Measurements from ENCODE around the gene CTTN. TPM values are rescaled to one million over a fixed set of nuclear protein-coding genes. Genes with fewer than 3 reads are reported as not detected.

The CTTN gene
- total and polyA plus RNA-seq, 10 of the 15 experiments (the other 5 are each of a cell fraction or from before 2014, with no cell fraction given) = 1.1 to 37.8 (median 11.8) TPM

DNA sequence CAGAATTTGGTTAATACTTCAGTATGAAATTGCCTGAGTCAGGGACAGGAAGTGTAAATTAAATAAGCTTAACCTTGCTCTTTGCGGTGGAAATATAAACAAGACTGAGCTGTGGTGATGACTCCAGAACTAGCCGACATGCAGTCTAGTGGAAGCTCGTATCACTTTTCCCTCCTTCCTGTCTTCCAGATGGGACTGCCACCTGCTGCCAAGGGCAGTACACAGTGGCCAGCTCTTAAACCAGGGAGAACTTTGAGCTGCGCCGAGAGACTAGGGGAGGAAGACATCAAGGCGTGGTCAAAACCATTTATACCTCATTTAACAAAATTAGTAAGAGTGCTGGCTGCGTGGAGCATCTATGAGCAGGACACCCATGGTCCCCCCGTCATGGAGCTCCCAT lies 31.3 kb upstream of the CTTN start:
- CTCF ChIA-PET = interaction anchor here (0.8 to 0.9 kb wide), 2 partner anchors 9 to 13 kb away, joined by 3 read pairs; no protein-coding TSS in a partner anchor
- Histone ChIP-seq H3K27me3 (replicated peaks in 1 of 2; ENCODE audit: control insufficient read depth in 2 of 2, insufficient read depth in 2 of 2, low read length in 1 of 2) (no peaks in the 10 kb centered on the region), H3K27ac (ENCODE audit: control insufficient read depth, insufficient read depth) (no peak overlapping the region), H3K9me3 (replicated peaks; ENCODE audit: control insufficient read depth, insufficient read depth, low read length) (no peaks in the 10 kb centered on the region), H3K79me2 (ENCODE audit: control insufficient read depth, insufficient read depth, low read length) (no peaks in the 10 kb centered on the region), H3K4me2 (ENCODE audit: control insufficient read depth, insufficient read depth) (no peak overlapping the region), H2AFZ (ENCODE audit: control insufficient read depth, low read depth, low read length) (no peak overlapping the region), H3K4me3 (no peak overlapping the region), H3K36me3 (ENCODE audit: control insufficient read depth in 2 of 2, insufficient read depth in 2 of 2, low read length in 1 of 2) (peaks cover under 1 to 4% of the 10 kb centered on the region in 2 experiments), H4K20me1 (ENCODE audit: control insufficient read depth, insufficient read depth) (no peaks in the 10 kb centered on the region), H3K4me1 (ENCODE audit: control insufficient read depth, insufficient read depth, low read length) (no peaks in the 10 kb centered on the region), H3K9ac (ENCODE audit: control insufficient read depth, insufficient read depth, low read length) (no peak overlapping the region)
- WGBS (ENCODE audit: insufficient coverage, insufficient replicate concordance, low lambda C conversion rate, missing lambda C conversion rate) = 82% methylated on average over 8 of the region's 8 CpGs
- POLR2A ChIA-PET = no interaction called here
- no peak for FAIRE-seq
- SMC1A ChIA-PET (ENCODE audit: uncharacterized antibody, unreplicated experiment) = interaction anchor here (1.6 kb wide), 1 partner anchor 10 kb away, joined by 4 read pairs; no protein-coding TSS in a partner anchor
- in situ Hi-C loops (cut with MboI) = no loop called here
- no peak for DNase-seq (ENCODE audit: low read depth, low spot score)
- no peak for ATAC-seq
- RAD21 ChIA-PET (ENCODE audit: unreplicated experiment) = no interaction called here
- intact Hi-C loops (cut with micrococcal nuclease; ENCODE audit: unreplicated experiment) = no loop called here
- BruUV-seq (replicated peaks) = no TSS peak
- TF ChIP-seq IRF4 (IDR thresholded peaks at IDR 0.05; ENCODE audit: low read depth, low read length) (no peak), HDAC6 (IDR thresholded peaks at IDR 0.05; ENCODE audit: unreplicated experiment) (no peak), LARP7 (IDR thresholded peaks at IDR 0.05) (no peak), FOS (IDR thresholded peaks at IDR 0.05; ENCODE audit: borderline replicate concordance, extremely low read depth, insufficient read length) (no peak), CHD4 (IDR thresholded peaks at IDR 0.05) (no peak), EZH2 (IDR thresholded peaks at IDR 0.05; ENCODE audit: borderline replicate concordance, control insufficient read depth, low read depth, low read length) (no peak), NR2C2 (IDR thresholded peaks at IDR 0.05; ENCODE audit: borderline replicate concordance, control insufficient read depth, insufficient read length, low read depth) (no peak), BCL11A (IDR thresholded peaks at IDR 0.05; ENCODE audit: low read depth, low read length) (no peak), PML (IDR thresholded peaks at IDR 0.05; ENCODE audit: low read length) (no peak), JUND (IDR thresholded peaks at IDR 0.05; ENCODE audit: low read depth, low read length) (no peak), MYC (IDR thresholded peaks at IDR 0.05; ENCODE audit: insufficient read depth, insufficient read length, insufficient replicate concordance, low read length, severe bottlenecking) (no peak), NBN (IDR thresholded peaks at IDR 0.05) (no peak)
- TF ChIP-seq, protein P1, sequence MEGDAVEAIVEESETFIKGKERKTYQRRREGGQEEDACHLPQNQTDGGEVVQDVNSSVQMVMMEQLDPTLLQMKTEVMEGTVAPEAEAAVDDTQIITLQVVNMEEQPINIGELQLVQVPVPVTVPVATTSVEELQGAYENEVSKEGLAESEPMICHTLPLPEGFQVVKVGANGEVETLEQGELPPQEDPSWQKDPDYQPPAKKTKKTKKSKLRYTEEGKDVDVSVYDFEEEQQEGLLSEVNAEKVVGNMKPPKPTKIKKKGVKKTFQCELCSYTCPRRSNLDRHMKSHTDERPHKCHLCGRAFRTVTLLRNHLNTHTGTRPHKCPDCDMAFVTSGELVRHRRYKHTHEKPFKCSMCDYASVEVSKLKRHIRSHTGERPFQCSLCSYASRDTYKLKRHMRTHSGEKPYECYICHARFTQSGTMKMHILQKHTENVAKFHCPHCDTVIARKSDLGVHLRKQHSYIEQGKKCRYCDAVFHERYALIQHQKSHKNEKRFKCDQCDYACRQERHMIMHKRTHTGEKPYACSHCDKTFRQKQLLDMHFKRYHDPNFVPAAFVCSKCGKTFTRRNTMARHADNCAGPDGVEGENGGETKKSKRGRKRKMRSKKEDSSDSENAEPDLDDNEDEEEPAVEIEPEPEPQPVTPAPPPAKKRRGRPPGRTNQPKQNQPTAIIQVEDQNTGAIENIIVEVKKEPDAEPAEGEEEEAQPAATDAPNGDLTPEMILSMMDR (IDR thresholded peaks at IDR 0.05 in 2 of 3, conservative IDR thresholded peaks at IDR 0.05 in 1 of 3; ENCODE audit: control insufficient read depth in 2 of 3, extremely low read depth in 1 of 3, insufficient read depth in 1 of 3, low read depth in 3 of 3, low read length in 3 of 3) = no peak
- TF ChIP-seq, protein P2, sequence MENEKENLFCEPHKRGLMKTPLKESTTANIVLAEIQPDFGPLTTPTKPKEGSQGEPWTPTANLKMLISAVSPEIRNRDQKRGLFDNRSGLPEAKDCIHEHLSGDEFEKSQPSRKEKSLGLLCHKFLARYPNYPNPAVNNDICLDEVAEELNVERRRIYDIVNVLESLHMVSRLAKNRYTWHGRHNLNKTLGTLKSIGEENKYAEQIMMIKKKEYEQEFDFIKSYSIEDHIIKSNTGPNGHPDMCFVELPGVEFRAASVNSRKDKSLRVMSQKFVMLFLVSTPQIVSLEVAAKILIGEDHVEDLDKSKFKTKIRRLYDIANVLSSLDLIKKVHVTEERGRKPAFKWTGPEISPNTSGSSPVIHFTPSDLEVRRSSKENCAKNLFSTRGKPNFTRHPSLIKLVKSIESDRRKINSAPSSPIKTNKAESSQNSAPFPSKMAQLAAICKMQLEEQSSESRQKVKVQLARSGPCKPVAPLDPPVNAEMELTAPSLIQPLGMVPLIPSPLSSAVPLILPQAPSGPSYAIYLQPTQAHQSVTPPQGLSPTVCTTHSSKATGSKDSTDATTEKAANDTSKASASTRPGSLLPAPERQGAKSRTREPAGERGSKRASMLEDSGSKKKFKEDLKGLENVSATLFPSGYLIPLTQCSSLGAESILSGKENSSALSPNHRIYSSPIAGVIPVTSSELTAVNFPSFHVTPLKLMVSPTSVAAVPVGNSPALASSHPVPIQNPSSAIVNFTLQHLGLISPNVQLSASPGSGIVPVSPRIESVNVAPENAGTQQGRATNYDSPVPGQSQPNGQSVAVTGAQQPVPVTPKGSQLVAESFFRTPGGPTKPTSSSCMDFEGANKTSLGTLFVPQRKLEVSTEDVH (IDR thresholded peaks at IDR 0.05; ENCODE audit: low read depth, partially characterized antibody) = no peak
- TF ChIP-seq, protein P3, sequence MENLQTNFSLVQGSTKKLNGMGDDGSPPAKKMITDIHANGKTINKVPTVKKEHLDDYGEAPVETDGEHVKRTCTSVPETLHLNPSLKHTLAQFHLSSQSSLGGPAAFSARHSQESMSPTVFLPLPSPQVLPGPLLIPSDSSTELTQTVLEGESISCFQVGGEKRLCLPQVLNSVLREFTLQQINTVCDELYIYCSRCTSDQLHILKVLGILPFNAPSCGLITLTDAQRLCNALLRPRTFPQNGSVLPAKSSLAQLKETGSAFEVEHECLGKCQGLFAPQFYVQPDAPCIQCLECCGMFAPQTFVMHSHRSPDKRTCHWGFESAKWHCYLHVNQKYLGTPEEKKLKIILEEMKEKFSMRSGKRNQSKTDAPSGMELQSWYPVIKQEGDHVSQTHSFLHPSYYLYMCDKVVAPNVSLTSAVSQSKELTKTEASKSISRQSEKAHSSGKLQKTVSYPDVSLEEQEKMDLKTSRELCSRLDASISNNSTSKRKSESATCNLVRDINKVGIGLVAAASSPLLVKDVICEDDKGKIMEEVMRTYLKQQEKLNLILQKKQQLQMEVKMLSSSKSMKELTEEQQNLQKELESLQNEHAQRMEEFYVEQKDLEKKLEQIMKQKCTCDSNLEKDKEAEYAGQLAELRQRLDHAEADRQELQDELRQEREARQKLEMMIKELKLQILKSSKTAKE (IDR thresholded peaks at IDR 0.05; ENCODE audit: low read depth, poor library complexity, severe bottlenecking) = no peak
- TF ChIP-seq, protein P4, sequence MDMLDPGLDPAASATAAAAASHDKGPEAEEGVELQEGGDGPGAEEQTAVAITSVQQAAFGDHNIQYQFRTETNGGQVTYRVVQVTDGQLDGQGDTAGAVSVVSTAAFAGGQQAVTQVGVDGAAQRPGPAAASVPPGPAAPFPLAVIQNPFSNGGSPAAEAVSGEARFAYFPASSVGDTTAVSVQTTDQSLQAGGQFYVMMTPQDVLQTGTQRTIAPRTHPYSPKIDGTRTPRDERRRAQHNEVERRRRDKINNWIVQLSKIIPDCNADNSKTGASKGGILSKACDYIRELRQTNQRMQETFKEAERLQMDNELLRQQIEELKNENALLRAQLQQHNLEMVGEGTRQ (IDR thresholded peaks at IDR 0.05; ENCODE audit: borderline replicate concordance, low read depth, low read length) = no peak
